Activated B cell treated with CpG ODN at 0.5 μM for 24 hours (primary cell): ENCODE results near the gene PSMC3. TPM values are rescaled to one million over a fixed set of nuclear protein-coding genes. Genes with fewer than 3 reads are reported as not detected.

Source experiments
- ATAC-seq: fragments of 200-7000 bp; cut with Tn5 transposase; one replicate; pipeline ENCODE4 v1.10.0; 2021; ENCODE audit warnings: low read depth, mild to moderate bottlenecking, moderate library complexity
- CTCF ChIA-PET: fragments of 350-600 bp; sonication (Branson Sonifier 250); formaldehyde crosslinking; loops from one replicate; lab custom pipeline; 2021; ENCODE audit warnings: antibody characterized with exemption; lab: Charles Lee
- POLR2A ChIA-PET: fragments of 350-600 bp; sonication (Branson Sonifier 250); formaldehyde crosslinking; loops from one replicate; lab custom pipeline; 2021; ENCODE audit warnings: antibody characterized with exemption; lab: Charles Lee
- DNase-seq: peaks from one replicate; pipeline ENCODE4 v3.0.0; 2022
- H3K27ac Mint-ChIP-seq: one replicate; pipeline ENCODE4 v1.8.0; 2020; ENCODE audit warnings: mixed read lengths
- H3K27me3 Mint-ChIP-seq: one replicate; pipeline ENCODE4 v1.8.0; 2021; ENCODE audit warnings: mixed read lengths
- H3K36me3 Mint-ChIP-seq: one replicate; pipeline ENCODE4 v1.8.0; 2021; ENCODE audit warnings: low read depth, mixed read lengths
- H3K4me1 Mint-ChIP-seq: one replicate; pipeline ENCODE4 v1.8.0; 2021; ENCODE audit warnings: mixed read lengths
- H3K4me3 Mint-ChIP-seq: one replicate; pipeline ENCODE4 v1.8.0; 2020; ENCODE audit warnings: mild to moderate bottlenecking, mixed read lengths
- H3K9me3 Mint-ChIP-seq: one replicate; pipeline ENCODE4 v1.8.0; 2020; ENCODE audit warnings: mixed read lengths
- intact Hi-C: fragments of 100-400 bp; cut with micrococcal nuclease; formaldehyde crosslinking; loops from one replicate; pipeline ENCODE4 v1.15.1; 2024
- total RNA-seq: library from RNA; stranded (reverse); gene quantifications from 2 replicates; pipeline ENCODE4 v1.2.3, GENCODE V29; 2022
- TF ChIP-seq, protein P1 (sequence below): fragments of 200-600 bp; IDR thresholded peaks from one replicate; pipeline ENCODE4 v1.8.0; 2022; ENCODE audit warnings: antibody characterized with exemption, mild to moderate bottlenecking

The PSMC3 gene
- total RNA-seq, 1 donor from 2014 or later = 101 TPM

DNA sequence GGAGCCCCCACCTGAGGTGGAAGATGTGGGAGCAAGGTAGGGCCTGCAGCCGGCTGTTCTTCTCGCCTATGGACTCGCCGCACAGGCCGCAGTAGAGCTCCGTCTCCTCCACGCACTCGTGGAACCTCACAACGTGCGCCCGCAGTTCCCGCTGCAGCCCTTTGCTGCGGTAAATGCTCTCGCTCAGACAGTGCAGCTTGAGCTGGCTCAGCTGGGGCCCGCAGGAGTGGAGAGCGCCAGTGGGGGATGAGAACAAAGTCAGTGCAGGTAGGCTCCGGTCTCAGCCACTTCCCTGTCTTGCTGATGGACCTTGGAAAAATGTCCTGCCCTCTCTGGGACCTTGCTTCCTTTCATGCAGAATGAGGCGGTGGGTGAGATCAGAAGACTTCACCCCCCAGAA is 12.5 kb upstream of the PSMC3 start:
- POLR2A ChIA-PET = no interaction called here
- ATAC-seq (no peak), DNase-seq (no peak)
- intact Hi-C loops = no loop called here
- TF ChIP-seq, protein P1, sequence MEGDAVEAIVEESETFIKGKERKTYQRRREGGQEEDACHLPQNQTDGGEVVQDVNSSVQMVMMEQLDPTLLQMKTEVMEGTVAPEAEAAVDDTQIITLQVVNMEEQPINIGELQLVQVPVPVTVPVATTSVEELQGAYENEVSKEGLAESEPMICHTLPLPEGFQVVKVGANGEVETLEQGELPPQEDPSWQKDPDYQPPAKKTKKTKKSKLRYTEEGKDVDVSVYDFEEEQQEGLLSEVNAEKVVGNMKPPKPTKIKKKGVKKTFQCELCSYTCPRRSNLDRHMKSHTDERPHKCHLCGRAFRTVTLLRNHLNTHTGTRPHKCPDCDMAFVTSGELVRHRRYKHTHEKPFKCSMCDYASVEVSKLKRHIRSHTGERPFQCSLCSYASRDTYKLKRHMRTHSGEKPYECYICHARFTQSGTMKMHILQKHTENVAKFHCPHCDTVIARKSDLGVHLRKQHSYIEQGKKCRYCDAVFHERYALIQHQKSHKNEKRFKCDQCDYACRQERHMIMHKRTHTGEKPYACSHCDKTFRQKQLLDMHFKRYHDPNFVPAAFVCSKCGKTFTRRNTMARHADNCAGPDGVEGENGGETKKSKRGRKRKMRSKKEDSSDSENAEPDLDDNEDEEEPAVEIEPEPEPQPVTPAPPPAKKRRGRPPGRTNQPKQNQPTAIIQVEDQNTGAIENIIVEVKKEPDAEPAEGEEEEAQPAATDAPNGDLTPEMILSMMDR = no peak
- CTCF ChIA-PET = interaction anchor here (1.2 kb wide), 1 partner anchor 179 kb away, joined by 3 read pairs; no protein-coding TSS in a partner anchor
- H3K27ac Mint-ChIP-seq = no peak overlapping the region
- H3K4me1 Mint-ChIP-seq = no peaks in the 10 kb centered on the region
- H3K9me3 Mint-ChIP-seq = no peaks in the 10 kb centered on the region
- no peaks in the 10 kb centered on the region for H3K36me3 Mint-ChIP-seq
- H3K4me3 Mint-ChIP-seq = no peak overlapping the region
- no peaks in the 10 kb centered on the region for H3K27me3 Mint-ChIP-seq

DNA sequence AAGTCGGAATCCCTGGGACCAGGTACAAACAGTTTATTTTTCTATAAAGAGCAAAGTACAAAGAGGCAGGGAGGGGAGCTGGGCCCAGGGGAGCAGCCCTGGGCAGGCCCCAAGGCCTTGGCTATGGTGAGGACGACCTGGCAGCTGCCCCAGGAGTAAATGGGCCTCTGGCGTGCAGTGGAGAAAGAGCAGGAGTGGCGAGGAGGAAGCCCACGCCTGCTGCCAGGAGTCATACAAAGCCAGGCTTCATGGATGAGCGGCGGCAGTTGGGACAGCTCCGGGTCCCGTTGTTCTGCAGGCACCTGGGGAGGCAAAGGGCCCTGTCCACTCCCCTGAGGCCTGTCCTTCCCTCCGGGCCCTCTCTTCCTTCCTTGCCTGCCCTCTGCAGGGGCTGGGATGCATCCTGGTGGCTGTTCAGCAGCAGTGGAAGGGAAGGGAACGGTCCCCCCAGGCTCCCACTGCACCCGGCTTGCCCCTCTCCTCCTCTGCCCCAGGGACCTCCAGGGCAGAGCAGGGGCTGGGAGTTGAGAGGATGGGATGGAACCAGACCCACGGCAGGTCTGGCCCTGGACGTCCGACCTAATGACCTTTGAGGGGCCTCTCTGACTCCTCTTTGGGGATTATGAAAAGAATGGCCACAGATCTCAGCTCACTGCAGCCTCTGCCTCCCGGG is 11.6 kb upstream of the PSMC3 start:
- no peaks in the 10 kb centered on the region for H3K9me3 Mint-ChIP-seq
- POLR2A ChIA-PET = interaction anchor here (0.5 kb wide), 1 partner anchor 202 kb away, joined by 4 read pairs; no protein-coding TSS in a partner anchor
- CTCF ChIA-PET = interaction anchor here (1.2 kb wide), 1 partner anchor 178 kb away, joined by 3 read pairs; no protein-coding TSS in a partner anchor

DNA sequence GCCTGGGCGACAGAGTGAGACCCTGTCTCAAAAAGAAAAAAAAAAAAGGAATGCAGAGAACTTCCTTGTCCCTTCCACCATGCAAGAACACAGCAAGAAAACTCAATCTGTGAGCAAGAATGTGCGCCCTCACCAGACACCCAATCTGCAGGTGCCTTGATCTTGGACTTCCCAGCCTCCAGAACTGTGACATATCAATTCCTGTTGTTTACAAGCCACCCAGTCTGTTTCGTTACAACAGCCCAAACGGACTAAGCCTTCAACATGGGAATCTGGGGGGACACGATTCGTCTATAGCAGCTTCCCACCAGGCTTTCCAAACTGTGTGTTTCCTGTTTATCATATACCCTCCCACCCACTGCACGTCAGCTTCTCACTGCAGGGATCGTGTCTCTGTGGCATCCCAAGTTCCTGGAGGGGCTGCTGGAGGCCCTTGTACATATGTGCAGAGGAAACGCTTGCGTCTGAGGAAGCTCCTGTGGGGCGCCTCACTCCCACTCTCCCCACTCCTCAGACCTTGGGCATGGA is 11.0 kb upstream of the PSMC3 start:
- TF ChIP-seq, protein P1 = no peak
- H3K4me1 Mint-ChIP-seq = no peaks in the 10 kb centered on the region
- no peak for DNase-seq
- no peak overlapping the region for H3K27ac Mint-ChIP-seq
- no peaks in the 10 kb centered on the region for H3K9me3 Mint-ChIP-seq
- H3K36me3 Mint-ChIP-seq = no peaks in the 10 kb centered on the region
- CTCF ChIA-PET = no interaction called here
- intact Hi-C loops = no loop called here
- no peak overlapping the region for H3K4me3 Mint-ChIP-seq
- POLR2A ChIA-PET = no interaction called here
- no peak for ATAC-seq
- H3K27me3 Mint-ChIP-seq = no peaks in the 10 kb centered on the region

More for the DNA sequence above, 11.6 kb upstream of the PSMC3 start:
- Mint-ChIP-seq H3K27me3 (no peaks in the 10 kb centered on the region), H3K4me1 (no peaks in the 10 kb centered on the region), H3K4me3 (no peak overlapping the region), H3K27ac (no peak overlapping the region), H3K36me3 (no peaks in the 10 kb centered on the region)
- DNase-seq (no peak), ATAC-seq (no peak)
- intact Hi-C loops = no loop called here
- TF ChIP-seq, protein P1 = no peak

DNA sequence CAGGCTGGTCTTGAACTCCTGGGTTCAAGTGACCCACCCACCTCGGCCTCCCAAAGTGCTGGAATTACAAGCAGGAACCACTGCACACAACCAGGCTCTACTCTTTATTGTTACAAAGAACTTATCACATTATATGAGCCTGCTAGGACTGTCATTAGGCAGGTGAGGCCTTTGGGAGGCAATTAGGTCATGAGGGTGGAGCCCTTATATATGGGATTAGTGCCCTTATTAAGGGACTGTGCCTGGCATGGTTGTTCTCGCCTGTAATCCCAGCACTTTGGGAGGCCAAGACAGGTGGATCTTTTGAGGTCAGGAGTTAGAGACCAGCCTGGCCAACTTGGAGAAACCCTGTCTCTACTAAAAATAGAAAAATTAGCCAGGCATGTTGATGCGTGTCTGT is 10.5 kb upstream of the PSMC3 start:
- DNase-seq = no peak

DNA sequence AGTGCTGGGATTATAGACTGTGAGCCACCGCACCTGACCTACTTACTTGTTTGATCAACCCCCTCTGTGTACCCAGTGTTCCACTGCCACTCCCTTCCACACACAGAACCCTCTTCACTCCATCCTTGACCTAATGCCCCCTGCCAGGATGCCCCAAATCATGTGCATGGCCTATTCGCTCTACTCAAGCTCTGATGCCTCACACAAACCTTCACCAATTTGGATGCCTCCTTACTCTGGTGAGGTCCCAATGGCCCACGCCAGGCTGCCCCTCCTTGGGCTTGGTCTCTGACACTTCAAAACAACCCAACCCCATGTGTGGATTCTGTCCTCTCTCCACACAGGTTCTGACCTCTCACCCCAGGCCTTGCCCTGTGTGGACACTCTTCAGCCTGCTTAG is 9.4 kb upstream of the PSMC3 start:
- Mint-ChIP-seq H3K4me1 (no peaks in the 10 kb centered on the region), H3K36me3 (no peaks in the 10 kb centered on the region), H3K27me3 (no peaks in the 10 kb centered on the region), H3K4me3 (no peak overlapping the region), H3K27ac (no peak overlapping the region), H3K9me3 (no peaks in the 10 kb centered on the region)
- ATAC-seq = no peak
- ChIA-PET POLR2A (no interaction called here), CTCF (no interaction called here)
- TF ChIP-seq, protein P1 = no peak
- intact Hi-C loops = no loop called here
- no peak for DNase-seq

More for the DNA sequence above, 10.5 kb upstream of the PSMC3 start:
- POLR2A ChIA-PET = no interaction called here
- no peak overlapping the region for H3K4me3 Mint-ChIP-seq
- no peaks in the 10 kb centered on the region for H3K36me3 Mint-ChIP-seq
- no peaks in the 10 kb centered on the region for H3K9me3 Mint-ChIP-seq
- intact Hi-C loops = no loop called here
- H3K27ac Mint-ChIP-seq = no peak overlapping the region
- CTCF ChIA-PET = no interaction called here
- no peaks in the 10 kb centered on the region for H3K27me3 Mint-ChIP-seq
- H3K4me1 Mint-ChIP-seq = no peaks in the 10 kb centered on the region
- TF ChIP-seq, protein P1 = no peak
- ATAC-seq = no peak
